ENCODE measurements around the gene CCP110. TPM values are rescaled to one million over a fixed set of nuclear protein-coding genes. Genes with fewer than 3 reads are reported as not detected.

CCP110 gene
- total RNA-seq, 1 donor from 2014 or later = 35.2 TPM

DNA sequence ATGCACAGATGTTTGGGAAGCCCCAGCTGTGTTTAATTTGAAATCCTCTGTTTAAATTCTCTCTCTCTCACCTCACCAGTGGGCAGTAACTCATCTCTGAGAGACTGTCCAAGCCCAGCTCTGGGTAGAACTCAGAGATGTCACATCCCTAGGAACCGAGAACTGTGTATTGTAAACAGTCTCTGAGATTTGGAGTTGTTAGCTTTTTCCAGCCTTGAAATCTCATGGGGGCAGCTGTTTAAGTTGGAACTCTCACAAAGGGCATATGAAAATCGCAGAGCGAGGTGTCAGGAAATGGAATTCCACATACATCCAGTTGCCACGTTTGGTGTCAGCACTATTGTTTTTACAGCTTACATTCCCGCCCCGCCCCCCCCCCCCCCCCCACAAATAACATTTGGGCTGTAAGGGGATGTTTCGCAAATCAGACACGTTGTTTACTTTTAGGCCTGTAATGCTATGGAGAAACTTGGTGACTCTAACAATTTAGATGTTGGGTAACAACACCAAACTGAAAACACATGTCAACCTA, 66.1 kb downstream of the CCP110 start:
- DNase-seq (ENCODE audit: low read depth, low spot score) = no peak
- H3K4me3 Mint-ChIP-seq = no peak overlapping the region
- no peak for TF ChIP-seq CTCF (conservative IDR thresholded peaks at IDR 0.05)
- peak overlapping the region; percentile 90 for H3K27ac Mint-ChIP-seq (ENCODE audit: unreplicated experiment)
- no peaks in the 10 kb centered on the region for H3K4me1 Mint-ChIP-seq
- H3K27me3 Mint-ChIP-seq (ENCODE audit: low read depth) = no peaks in the 10 kb centered on the region
- H3K9me3 Mint-ChIP-seq = no peaks in the 10 kb centered on the region
- H3K36me3 Mint-ChIP-seq (ENCODE audit: low read depth) = peaks cover 3% of the 10 kb centered on the region

DNA sequence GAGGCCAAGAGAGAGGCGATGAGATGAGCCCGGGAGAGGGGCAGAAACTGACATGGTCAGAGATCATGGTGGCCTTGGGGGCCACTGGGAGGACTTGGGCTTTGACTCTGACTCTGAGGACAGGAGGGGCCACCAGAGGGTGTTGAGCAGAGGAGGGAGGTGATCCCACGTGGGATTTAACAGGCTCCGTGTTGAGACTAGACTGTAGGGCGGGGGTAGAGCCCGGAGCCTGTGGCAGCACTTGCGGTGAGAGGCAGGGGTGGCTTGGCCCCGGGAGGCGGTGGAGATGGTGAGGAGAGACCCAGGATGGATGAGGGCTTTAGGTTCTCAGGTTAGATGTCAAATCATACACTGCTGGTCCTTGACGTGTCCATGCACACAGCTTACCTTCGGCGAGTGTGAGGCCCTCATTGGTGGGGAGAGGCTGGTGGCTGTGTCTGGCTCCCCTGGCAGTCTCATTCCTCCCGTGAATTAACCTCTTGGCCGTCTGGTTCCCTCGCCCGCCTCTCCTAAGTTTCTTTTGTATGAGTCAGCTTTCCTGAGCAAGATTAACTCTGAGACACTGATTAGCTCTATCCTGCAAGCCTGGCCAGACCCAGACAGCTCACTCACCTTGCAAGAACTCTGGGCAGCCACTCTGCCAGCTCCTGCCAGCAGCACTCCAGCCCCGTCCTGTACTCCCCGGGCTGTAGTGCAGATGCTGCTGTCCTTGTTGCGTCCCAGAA, 71.5 kb downstream of the CCP110 start:
- peaks cover 3% of the 10 kb centered on the region for H3K36me3 Mint-ChIP-seq (ENCODE audit: low read depth)
- H3K9me3 Mint-ChIP-seq = no peaks in the 10 kb centered on the region
- H3K27ac Mint-ChIP-seq (ENCODE audit: unreplicated experiment) = no peak overlapping the region
- H3K4me1 Mint-ChIP-seq = no peaks in the 10 kb centered on the region
- no peak overlapping the region for H3K4me3 Mint-ChIP-seq
- no peak for TF ChIP-seq CTCF (conservative IDR thresholded peaks at IDR 0.05)
- H3K27me3 Mint-ChIP-seq (ENCODE audit: low read depth) = no peaks in the 10 kb centered on the region
- no peak for DNase-seq (ENCODE audit: low read depth, low spot score)

- Mint-ChIP-seq H3K9me3 (no peaks in the 10 kb centered on the region), H3K27ac (ENCODE audit: unreplicated experiment) (peak overlapping the region; percentile 19), H3K4me1 (peaks cover 6% of the 10 kb centered on the region), H3K36me3 (ENCODE audit: low read depth) (no peaks in the 10 kb centered on the region), H3K27me3 (ENCODE audit: low read depth) (no peaks in the 10 kb centered on the region), H3K4me3 (no peak overlapping the region)
- no peak for TF ChIP-seq CTCF (conservative IDR thresholded peaks at IDR 0.05)
- no peak for DNase-seq (ENCODE audit: low read depth, low spot score)
These were observed 75.2 kb downstream of the CCP110 start for GRCh38 chr16:19598805-19599510.

DNA sequence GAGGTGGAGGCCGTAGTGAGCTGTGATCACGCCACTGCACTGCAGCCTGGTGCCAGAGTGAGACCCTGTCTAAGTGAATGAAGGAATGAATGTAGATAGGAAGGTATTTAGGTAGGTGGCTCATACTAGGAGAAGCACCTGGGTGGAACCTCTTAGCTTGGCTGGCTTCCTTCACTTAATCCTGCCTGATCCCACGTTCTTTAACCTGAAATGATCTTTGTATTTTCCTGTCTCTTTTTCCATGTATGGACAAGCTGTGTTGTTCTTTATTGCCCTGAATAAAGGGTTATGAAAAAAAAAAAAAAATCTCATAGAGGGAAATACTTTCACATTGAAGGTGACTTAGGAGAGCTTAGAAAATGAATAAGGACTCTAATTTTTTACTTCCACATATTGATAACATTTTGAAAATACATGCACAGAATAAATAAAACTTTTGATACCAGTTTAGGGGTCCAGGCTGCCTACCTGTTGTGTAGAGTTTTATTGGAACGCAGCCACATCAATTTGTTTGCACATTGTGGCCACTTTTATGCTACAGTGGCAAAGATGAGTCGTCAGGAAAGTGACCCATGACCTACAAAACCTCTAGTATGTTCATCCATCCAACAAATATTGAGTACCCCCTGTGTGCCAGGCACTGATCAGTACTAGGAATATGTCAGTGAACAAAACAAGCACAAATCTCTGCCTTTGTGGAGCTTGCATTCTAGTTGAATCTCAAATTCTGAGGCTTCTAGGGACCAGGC, 76.4 kb downstream of the CCP110 start:
- H3K36me3 Mint-ChIP-seq (ENCODE audit: low read depth) = no peaks in the 10 kb centered on the region
- no peak for TF ChIP-seq CTCF (conservative IDR thresholded peaks at IDR 0.05)
- no peak for DNase-seq (ENCODE audit: low read depth, low spot score)
- H3K27me3 Mint-ChIP-seq (ENCODE audit: low read depth) = no peaks in the 10 kb centered on the region
- no peak overlapping the region for H3K4me3 Mint-ChIP-seq
- H3K4me1 Mint-ChIP-seq = peaks cover 6% of the 10 kb centered on the region
- H3K27ac Mint-ChIP-seq (ENCODE audit: unreplicated experiment) = no peak overlapping the region
- H3K9me3 Mint-ChIP-seq = no peaks in the 10 kb centered on the region

Measured in neural crest cell (in vitro differentiated cells).